Left lung (tissue), 10 donors: ENCODE results near the gene SPINK1. TPM values are rescaled to one million over a fixed set of nuclear protein-coding genes. Genes with fewer than 3 reads are reported as not detected.
"Not testable (repeated sequence)": the region's sequence is repeated elsewhere in the genome, so short reads cannot be mapped to it uniquely, and the experiment has no call there.

ENCODE experiments used
- ATAC-seq: fragments of 200-7000 bp; cut with Tn5 transposase; one replicate; pipeline ENCODE4 v1.9.1; 2020; ENCODE audit warnings: moderate library complexity
- DNase-seq, 4 donors: peaks; one replicate each; pipeline ENCODE4 v3.0.0-alpha.2; 2013 to 2020
- H3K27ac ChIP-seq, 2 donors: fragments of 200-600 bp; sonication (generic) in 1 of 2; one replicate each; pipeline versions ENCODE4 v1.5.0 to v1.8.0; 2020 to 2021
- H3K27me3 ChIP-seq, 2 donors: fragments of 200-600 bp; sonication (generic) in 1 of 2; one replicate each; pipeline versions ENCODE4 v1.5.0 to v1.8.0; 2020 to 2021
- H3K36me3 ChIP-seq, 2 donors: fragments of 200-600 bp; sonication (generic) in 1 of 2; one replicate each; pipeline versions ENCODE4 v1.5.0 to v1.8.0; 2020 to 2021
- H3K4me1 ChIP-seq, 2 donors: fragments of 200-600 bp; one replicate each; pipeline ENCODE4 v1.8.0; 2021
- H3K4me3 ChIP-seq, 2 donors: fragments of 200-600 bp; sonication (generic) in 1 of 2; one replicate each; pipeline versions ENCODE4 v1.5.0 to v1.8.0; 2020 to 2021; ENCODE audit warnings: mild to moderate bottlenecking in 1 of 2
- H3K9me3 ChIP-seq, 2 donors: fragments of 200-600 bp; sonication (generic) in 1 of 2; one replicate each; pipeline versions ENCODE4 v1.5.0 to v1.8.0; 2020 to 2021
- CTCF ChIP-seq, 2 donors: fragments of 200-600 bp; sonication (generic) in 1 of 2; IDR thresholded peaks; one replicate each; pipeline versions ENCODE4 v1.5.0 to v1.8.0; 2021; ENCODE audit warnings: antibody characterized with exemption in 2 of 2
- intact Hi-C, 2 donors: fragments of 100-400 bp; cut with DNase I; formaldehyde crosslinking; loops; one replicate each; pipeline versions ENCODE4 v1.11.2 to v1.14.2; 2022
- polyA plus RNA-seq, 6 donors: library from polyadenylated mRNA; unstranded; fragments of 120-200 nt; gene quantifications; one replicate each; pipeline ENCODE4 v1.2.1, GENCODE V29; 2013; ENCODE audit not compliant: insufficient read length in 6 of 6
- total RNA-seq, 2 donors: library from RNA; stranded (reverse); fragmentation: NEBNext Ultra II Directional; extraction: Animal tissue kit (Norgen Biotek cat#: 25700); gene quantifications; one replicate each; pipeline ENCODE4 v1.2.1, GENCODE V29; 2021
- donor health status: DM: no; HTN: yes; CAD: no.
- donor health status: DM: no; HTN: no; CAD: no.

SPINK1 gene
- total and polyA plus RNA-seq, 8 donors, result 0.61 to 74.5 (median 1.4) TPM

GRCh38 chr5:147876626-147877025, 45.2 kb upstream of the SPINK1 start:
- TF ChIP-seq CTCF (IDR thresholded peaks at IDR 0.05), result no peak
- Histone ChIP-seq H3K4me1 (no peaks in the 10 kb centered on the region), H3K9me3 (no peaks in the 10 kb centered on the region), H3K36me3 (no peaks in the 10 kb centered on the region), H3K27ac (no peak overlapping the region), H3K4me3 (no peak overlapping the region), H3K27me3 (no peaks in the 10 kb centered on the region)
- ATAC-seq (no peak), DNase-seq (no peak)
- intact Hi-C loops, result no loop called here

- DNase-seq, result no peak
- Histone ChIP-seq H3K36me3 (no peaks in the 10 kb centered on the region), H3K4me3 (no peak overlapping the region), H3K9me3 (no peaks in the 10 kb centered on the region), H3K27me3 (no peaks in the 10 kb centered on the region), H3K4me1 (no peaks in the 10 kb centered on the region), H3K27ac (no peak overlapping the region)
- ATAC-seq, result no peak
- intact Hi-C loops, result no loop called here
- no peak for TF ChIP-seq CTCF (IDR thresholded peaks at IDR 0.05)
Measured at GRCh38 chr5:147876141-147876540, 44.7 kb upstream of the SPINK1 start.

GRCh38 chr5:147874910-147875367, 43.5 kb upstream of the SPINK1 start:
- H3K27ac ChIP-seq, result no peak overlapping the region
- no peak for TF ChIP-seq CTCF (IDR thresholded peaks at IDR 0.05)
- no peaks in the 10 kb centered on the region for H3K27me3 ChIP-seq
- H3K9me3 ChIP-seq, result no peaks in the 10 kb centered on the region
- intact Hi-C loops, result no loop called here
- DNase-seq (no peak), ATAC-seq (no peak)
- no peaks in the 10 kb centered on the region for H3K4me1 ChIP-seq
- H3K36me3 ChIP-seq, result no peaks in the 10 kb centered on the region
- H3K4me3 ChIP-seq, result no peak overlapping the region

- ATAC-seq, H3K4me1 ChIP-seq: not testable (repeated sequence)
Measured at GRCh38 chr5:147874118-147874875, 42.8 kb upstream of the SPINK1 start.

GRCh38 chr5:147872744-147873435, 41.4 kb upstream of the SPINK1 start:
- ATAC-seq, H3K27me3 ChIP-seq, H3K27ac ChIP-seq, H3K4me3 ChIP-seq, H3K4me1 ChIP-seq, H3K36me3 ChIP-seq, H3K9me3 ChIP-seq, DNase-seq, intact Hi-C loops: not testable (repeated sequence)

More at GRCh38 chr5:147874118-147874875, 42.8 kb upstream of the SPINK1 start:
- H3K4me3 ChIP-seq, H3K36me3 ChIP-seq, H3K27ac ChIP-seq, H3K9me3 ChIP-seq, H3K27me3 ChIP-seq, intact Hi-C loops, DNase-seq: not testable (repeated sequence)

- ATAC-seq, H3K27me3 ChIP-seq, DNase-seq, H3K4me3 ChIP-seq, intact Hi-C loops, H3K36me3 ChIP-seq, H3K4me1 ChIP-seq, H3K27ac ChIP-seq, H3K9me3 ChIP-seq: not testable (repeated sequence)
Measured at GRCh38 chr5:147871980-147872549, 40.6 kb upstream of the SPINK1 start.

GRCh38 chr5:147869892-147870291, 38.4 kb upstream of the SPINK1 start:
- DNase-seq, H3K4me1 ChIP-seq, H3K27me3 ChIP-seq, H3K4me3 ChIP-seq, H3K36me3 ChIP-seq, H3K9me3 ChIP-seq, intact Hi-C loops, H3K27ac ChIP-seq, ATAC-seq: not testable (repeated sequence)
